Medulla oblongata (tissue), 1 donor: ENCODE measurements around the gene SNX8.

Experiments used
- DNase-seq: peaks from one replicate; pipeline ENCODE4 v3.0.0-alpha.2; 2015; ENCODE audit errors: extremely low spot score

Gene SNX8

DNA sequence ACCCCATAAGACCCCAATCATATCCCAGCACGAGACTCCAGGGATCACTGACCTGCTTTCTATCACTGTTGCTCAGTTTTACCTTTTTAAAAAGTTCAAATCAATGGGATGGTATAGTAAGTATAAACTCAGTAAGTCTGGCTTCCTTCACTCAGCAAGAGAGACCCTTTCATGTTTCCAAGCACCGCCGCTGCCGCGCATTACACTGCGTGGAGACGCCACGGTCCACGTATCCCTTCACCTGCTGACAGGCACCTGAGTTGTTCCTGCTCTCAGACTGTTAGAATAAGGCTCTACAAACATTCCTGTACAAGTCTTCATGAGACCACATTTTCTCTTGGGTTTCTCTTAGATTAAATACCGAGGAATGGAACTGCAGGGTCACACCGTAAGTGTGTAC lies 109.8 kb downstream of the SNX8 start:
- DNase-seq, result no peak

DNA sequence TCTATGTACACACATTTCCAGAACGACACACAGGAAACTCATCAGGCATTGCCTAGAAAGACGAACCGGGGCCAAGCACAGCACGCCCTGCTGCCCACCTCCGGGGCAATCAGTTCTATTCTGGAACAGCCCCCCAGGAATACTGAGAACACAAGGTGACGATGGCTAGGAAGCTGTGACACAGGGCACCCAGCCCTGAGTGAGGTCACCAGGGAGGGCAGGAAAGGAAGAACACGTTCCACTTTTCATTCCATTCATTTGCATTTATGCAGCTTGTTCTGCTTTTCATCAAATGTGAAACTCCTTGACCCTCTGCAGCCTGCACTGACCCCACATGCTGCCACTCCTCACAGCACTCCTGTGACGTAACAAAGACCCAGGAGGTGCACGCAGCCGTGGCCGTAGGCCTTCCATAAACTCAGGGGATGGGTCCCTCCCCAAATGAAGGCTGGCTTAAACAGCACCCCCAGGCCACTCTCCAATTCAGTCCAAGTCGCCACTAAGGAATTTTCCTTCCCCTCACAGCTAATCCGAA lies 110.4 kb downstream of the SNX8 start:
- peak; percentile 41 for DNase-seq

DNA sequence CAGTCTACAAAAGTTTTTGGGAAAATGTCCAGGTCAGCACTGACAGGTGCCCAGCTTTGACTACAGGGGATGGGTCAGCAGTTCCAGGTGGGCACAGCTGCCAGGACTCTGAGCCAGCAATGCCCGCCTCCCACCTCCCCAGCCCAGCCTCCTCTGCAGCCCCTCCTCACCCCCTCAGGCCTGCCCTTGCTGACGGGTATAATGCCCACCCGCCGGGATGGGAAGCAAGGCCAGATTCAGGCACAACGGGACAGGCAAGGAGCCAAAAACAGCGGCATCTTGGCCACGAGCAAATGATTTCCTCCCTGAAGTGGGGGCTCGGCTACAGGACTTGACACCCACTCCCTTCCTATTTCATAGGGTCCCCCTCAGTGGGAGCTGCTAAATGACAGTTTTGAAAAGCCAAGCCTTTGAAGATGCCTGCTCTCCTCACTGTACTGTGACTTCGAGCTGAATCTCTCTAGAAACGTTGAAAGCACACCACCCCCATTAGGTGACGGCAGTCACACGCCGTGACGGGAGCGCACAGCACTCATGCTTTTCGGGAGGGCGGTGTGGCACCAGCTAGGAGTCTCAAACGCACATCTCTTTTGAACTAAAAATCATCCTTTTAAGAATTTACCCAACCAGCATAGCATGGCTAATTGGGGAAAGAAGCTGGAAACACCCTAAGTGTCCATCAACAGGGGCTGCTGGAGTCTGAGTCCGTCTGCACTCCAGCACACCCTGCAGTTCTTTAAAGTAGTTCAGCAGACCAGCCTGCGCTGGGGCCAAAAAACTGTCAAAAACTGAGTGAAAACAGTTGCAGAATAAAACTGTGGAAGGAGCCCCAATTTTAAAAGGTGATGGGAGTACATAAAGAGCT lies 111.1 kb downstream of the SNX8 start:
- DNase-seq, result no peak

DNA sequence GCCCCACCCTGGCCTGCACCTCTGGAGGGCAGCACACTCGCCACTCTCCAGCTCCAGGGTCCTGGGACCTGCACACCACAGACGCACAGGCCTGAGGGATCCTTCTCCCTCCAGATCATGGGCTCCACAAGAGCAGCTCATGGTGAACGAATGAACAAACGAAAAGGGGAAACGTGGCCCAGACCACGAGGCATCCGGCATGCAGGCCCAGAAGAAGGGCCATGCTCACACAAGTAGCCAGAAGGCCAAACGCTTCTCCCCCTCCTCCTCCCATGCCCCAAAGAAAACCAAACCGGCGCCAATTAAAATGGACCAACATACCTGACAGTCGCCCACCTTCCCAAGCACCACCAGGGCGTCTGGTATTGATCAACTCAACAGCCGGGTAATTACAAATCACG lies 111.9 kb downstream of the SNX8 start:
- DNase-seq, result peak; percentile 71
